ENCODE measurements around the gene TBC1D16. TPM values are rescaled to one million over a fixed set of nuclear protein-coding genes. Genes with fewer than 3 reads are reported as not detected.
A peak's percentile ranks its signal among the peaks of the same experiment; 100 is the strongest.

Gene TBC1D16
- total RNA-seq, 4 donors from 2014 or later, result 26.5 to 44.3 (median 36.3) TPM

- Histone ChIP-seq H3K4me1 (peaks cover 0 to 20% (median 6%) of the 10 kb centered on the region in 3 donors), H3K36me3 (peaks cover 0 to 6% of the 10 kb centered on the region in 2 donors), H3K27me3 (peaks cover 33% of the 10 kb centered on the region), H3K4me3 (no peak overlapping the region), H3K9me3 (no peaks in the 10 kb centered on the region), H3K27ac (no peak overlapping the region)
- TF ChIP-seq, protein P1, sequence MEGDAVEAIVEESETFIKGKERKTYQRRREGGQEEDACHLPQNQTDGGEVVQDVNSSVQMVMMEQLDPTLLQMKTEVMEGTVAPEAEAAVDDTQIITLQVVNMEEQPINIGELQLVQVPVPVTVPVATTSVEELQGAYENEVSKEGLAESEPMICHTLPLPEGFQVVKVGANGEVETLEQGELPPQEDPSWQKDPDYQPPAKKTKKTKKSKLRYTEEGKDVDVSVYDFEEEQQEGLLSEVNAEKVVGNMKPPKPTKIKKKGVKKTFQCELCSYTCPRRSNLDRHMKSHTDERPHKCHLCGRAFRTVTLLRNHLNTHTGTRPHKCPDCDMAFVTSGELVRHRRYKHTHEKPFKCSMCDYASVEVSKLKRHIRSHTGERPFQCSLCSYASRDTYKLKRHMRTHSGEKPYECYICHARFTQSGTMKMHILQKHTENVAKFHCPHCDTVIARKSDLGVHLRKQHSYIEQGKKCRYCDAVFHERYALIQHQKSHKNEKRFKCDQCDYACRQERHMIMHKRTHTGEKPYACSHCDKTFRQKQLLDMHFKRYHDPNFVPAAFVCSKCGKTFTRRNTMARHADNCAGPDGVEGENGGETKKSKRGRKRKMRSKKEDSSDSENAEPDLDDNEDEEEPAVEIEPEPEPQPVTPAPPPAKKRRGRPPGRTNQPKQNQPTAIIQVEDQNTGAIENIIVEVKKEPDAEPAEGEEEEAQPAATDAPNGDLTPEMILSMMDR (IDR thresholded peaks at IDR 0.05), result no peak
- TF ChIP-seq POLR2A (IDR thresholded peaks at IDR 0.05) (no peak), POLR2AphosphoS5 (IDR thresholded peaks at IDR 0.05) (no peak), EP300 (IDR thresholded peaks at IDR 0.05) (no peak)
- 73% methylated on average over 3 of the region's 22 CpGs; no CpG with 5 or more reads in 1 of the 2 donors for WGBS, 2 donors (ENCODE audit: low coverage in 1 of 2)
- peak; percentile 37 for ATAC-seq
Measured at GRCh38 chr17:79933863-79934652, 101.6 kb downstream of the TBC1D16 start.

GRCh38 chr17:79932451-79933306 lies 103.0 kb downstream of the TBC1D16 start:
- 42 to 71% methylated on average over 5 to 6 of the region's 10 CpGs for WGBS, 2 donors (ENCODE audit: low coverage in 1 of 2)

GRCh38 chr17:79931817-79932309 lies 103.8 kb downstream of the TBC1D16 start:
- Histone ChIP-seq H3K9me3 (no peaks in the 10 kb centered on the region), H3K27me3 (peaks cover 55% of the 10 kb centered on the region), H3K36me3 (no peaks in the 10 kb centered on the region), H3K4me1 (peaks cover 0 to 20% (median 6%) of the 10 kb centered on the region in 3 donors), H3K4me3 (no peak overlapping the region), H3K27ac (no peak overlapping the region)
- TF ChIP-seq, protein P1 (IDR thresholded peaks at IDR 0.05), result no peak
- TF ChIP-seq POLR2AphosphoS5 (IDR thresholded peaks at IDR 0.05) (no peak), EP300 (IDR thresholded peaks at IDR 0.05) (no peak), POLR2A (IDR thresholded peaks at IDR 0.05) (no peak)
- WGBS, 2 donors (ENCODE audit: low coverage in 1 of 2), result 80% methylated on average over 4 of the region's 10 CpGs; no CpG with 5 or more reads in 1 of the 2 donors
- no peak for ATAC-seq

More at GRCh38 chr17:79932451-79933306, 103.0 kb downstream of the TBC1D16 start:
- Histone ChIP-seq H3K27me3 (peaks cover 46% of the 10 kb centered on the region), H3K4me3 (no peak overlapping the region), H3K27ac (no peak overlapping the region), H3K4me1 (peaks cover 0 to 20% (median 6%) of the 10 kb centered on the region in 3 donors), H3K9me3 (no peaks in the 10 kb centered on the region), H3K36me3 (no peaks in the 10 kb centered on the region)
- ATAC-seq, result no peak
- TF ChIP-seq EP300 (IDR thresholded peaks at IDR 0.05) (no peak), POLR2AphosphoS5 (IDR thresholded peaks at IDR 0.05) (no peak), POLR2A (IDR thresholded peaks at IDR 0.05) (no peak)
- TF ChIP-seq, protein P1 (IDR thresholded peaks at IDR 0.05), result no peak

DNA sequence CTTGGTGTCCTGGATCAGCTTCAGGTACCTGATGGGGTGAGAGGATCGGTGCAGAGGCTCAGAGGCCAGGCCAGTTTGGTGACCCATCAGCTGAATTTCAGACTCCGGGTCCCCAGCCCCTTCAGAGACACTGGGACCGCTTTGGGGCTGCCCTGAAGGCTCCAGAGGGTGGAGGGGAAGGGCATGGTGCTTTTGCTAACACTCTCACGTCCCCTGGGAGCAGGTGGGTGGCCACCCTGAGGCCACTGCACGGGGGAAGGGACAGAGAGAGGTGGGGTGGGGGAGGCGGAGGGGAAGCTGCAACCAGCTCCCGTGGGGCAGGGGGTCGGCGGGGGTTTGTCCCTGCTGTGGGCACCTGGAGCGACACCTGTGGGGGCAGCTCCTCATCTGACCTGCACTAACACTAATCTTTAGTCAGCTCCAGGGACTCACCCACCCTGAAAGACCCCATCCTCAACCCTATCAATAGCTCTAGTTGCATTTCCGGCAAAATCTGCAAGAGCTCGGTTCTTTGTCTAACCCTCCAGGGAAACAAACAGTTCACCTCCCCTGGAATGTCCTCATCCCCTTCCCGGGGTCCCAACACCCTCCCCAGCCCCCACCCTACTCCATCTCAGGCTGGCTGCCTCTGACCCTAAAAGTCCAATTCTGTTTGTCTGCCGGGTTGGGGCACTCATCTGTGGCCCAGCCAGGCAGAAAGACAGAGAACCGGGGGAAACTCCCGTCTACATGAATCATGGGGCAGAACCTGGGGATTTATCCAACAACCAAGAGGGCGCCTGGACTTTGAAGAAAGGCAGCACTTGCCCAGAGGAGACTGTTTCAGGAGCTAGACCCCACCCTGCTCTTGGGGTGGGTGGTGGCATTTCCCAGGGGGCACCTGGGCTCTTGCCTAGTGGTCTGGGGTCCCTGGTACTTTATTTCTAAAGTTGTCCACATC lies 104.5 kb downstream of the TBC1D16 start:
- no peak overlapping the region for H3K27ac ChIP-seq
- H3K27me3 ChIP-seq, result peaks cover 62% of the 10 kb centered on the region
- ATAC-seq, result no peak
- H3K4me1 ChIP-seq, result peaks cover 0 to 20% (median 6%) of the 10 kb centered on the region in 3 donors
- H3K9me3 ChIP-seq, result no peaks in the 10 kb centered on the region
- H3K36me3 ChIP-seq, result no peaks in the 10 kb centered on the region
- no peak for TF ChIP-seq EP300 (IDR thresholded peaks at IDR 0.05)
- TF ChIP-seq, protein P1 (IDR thresholded peaks at IDR 0.05), result no peak
- no peak for TF ChIP-seq POLR2A (IDR thresholded peaks at IDR 0.05)
- TF ChIP-seq POLR2AphosphoS5 (IDR thresholded peaks at IDR 0.05), result no peak
- no peak overlapping the region for H3K4me3 ChIP-seq
- WGBS, 2 donors (ENCODE audit: low coverage in 1 of 2), result 5 to 30% methylated on average over 4 to 6 of the region's 17 CpGs

Data from gastroesophageal sphincter (tissue), 4 donors.